CD4-positive, alpha-beta T cell treated with Interleukin-17A for 4 hours (primary cell): ENCODE measurements around the gene MED12L.

Experiments
- DNase-seq: peaks from one replicate; pipeline ENCODE4 v3.0.0-alpha.2; 2020; ENCODE audit warnings: mixed read lengths

Gene MED12L

DNA sequence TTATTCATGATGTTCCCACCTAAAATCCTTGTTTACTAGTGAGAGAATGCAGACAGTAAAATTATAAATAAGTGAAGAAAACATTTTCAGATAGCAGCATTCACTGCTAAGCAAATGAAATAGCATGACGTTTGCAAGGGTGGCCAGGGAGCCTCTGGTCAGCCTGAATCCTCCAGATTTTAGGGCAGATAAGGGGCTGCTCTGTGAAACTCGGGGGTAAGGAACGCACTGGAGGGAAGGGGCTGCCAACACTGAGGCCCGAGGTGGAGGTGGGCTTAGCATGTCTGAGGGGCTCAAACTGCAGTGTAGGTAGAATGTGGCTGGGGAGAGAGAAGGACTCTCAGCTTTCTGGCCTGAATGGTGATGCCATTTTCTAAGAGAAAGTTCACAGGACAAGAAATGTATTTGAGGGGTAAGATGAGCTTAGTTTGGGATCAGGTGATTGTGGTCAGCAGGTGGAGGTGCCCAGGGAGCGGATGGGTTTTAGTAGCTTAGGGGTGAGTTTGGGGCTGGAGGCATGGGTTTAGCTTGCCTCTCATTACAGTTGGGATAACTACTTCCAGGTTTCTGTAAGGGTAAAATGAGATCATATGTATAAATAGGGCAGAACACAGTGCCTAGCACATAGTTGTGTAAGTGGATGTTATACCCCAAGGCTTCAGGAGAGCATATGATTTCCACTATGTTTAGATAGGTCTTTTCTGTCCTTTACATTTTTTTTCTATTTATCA is 97.0 kb downstream of the MED12L start:
- no peak for DNase-seq

DNA sequence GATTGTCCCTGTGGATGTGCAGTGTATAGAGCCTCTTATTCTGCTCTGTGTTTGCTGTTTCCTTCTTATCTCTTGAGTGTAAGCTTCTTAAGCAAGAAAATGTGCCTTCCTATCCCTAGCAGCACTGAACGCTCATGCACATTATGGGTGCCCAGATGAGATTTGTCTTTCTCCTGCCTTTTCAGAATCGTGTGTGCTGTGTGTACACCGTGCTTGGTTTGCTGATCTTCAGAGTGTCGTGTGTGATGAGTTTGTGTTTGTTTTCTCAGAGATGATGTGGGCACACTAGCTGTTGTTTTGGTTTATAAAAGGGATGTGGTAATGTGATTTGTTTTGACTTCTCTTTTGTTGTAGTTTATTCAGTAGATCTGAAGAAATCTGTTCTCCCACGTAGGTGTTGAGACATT is 97.8 kb downstream of the MED12L start:
- no peak for DNase-seq

DNA sequence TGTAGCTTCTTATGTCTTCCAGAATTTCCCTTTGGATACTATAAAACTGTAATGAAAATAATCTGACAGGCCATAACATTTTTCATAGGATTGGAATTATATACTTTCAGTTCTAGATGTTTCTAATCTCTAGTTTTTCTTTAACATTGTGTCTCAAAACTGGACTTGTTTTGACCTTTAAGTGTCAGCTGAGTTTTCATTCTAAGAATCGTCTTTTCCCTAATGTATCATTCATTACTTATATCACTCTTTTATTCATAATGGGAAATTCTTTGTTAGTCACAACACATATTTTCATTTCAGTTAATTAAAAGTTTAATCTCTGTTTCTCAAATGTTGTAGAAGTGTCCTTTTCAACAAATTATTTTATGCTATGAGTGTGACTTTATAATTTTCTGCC is 105.6 kb downstream of the MED12L start:
- no peak for DNase-seq

DNA sequence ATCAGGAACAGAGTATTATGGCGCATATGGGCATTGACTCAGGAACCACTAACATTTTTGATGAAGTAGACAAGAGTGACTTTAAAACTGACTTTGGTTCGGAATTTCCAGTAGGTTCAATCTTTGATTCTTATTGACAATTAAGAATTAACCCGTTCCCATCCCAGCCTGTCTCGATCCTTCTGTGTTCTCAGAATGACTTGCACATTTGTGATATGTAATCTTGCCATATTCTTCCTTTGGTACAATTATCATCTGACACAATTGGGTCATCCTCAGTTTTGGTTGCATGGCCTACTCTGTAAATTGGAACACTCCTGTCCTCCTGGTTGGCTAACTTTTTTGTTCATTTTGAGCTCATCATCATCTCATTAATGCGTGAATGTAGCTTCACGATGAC is 107.1 kb downstream of the MED12L start:
- no peak for DNase-seq

DNA sequence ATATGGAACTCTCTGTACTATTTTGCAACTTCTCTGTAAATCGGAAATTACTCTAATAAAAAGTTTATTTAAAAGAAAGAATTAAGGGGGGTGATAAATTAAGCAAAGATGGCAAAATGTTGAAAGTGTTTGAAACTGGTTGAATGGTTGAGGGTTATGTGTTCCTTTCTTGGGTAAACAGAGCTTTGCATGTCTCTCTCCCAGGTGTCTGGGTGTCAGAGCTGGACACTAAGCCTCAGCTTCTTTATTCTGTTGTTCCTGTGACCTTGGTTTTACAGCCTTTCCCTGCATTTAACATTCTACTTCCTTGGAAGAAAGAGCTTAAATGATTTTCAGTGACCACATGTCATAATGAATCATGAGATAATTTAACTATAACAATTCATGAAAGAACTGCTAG is 110.4 kb downstream of the MED12L start:
- no peak for DNase-seq

DNA sequence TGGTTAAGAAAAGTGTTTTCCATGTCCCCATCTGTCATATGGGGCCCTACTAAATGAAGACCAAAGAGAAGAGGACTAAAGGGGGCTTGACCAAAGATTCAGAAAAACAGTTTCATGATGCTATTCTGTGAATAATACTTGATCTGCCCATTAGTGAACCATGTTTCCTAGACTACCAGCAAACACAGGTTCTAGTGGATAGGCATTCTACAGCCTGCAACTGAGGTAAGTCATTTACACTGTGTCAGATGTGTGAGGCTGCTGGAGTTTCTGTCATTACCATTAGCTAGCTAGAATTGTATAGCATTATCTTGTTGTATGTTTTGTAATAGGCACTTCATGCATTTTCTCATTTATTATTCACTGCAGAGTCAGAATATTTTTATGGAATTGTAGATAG is 111.0 kb downstream of the MED12L start:
- no peak for DNase-seq

DNA sequence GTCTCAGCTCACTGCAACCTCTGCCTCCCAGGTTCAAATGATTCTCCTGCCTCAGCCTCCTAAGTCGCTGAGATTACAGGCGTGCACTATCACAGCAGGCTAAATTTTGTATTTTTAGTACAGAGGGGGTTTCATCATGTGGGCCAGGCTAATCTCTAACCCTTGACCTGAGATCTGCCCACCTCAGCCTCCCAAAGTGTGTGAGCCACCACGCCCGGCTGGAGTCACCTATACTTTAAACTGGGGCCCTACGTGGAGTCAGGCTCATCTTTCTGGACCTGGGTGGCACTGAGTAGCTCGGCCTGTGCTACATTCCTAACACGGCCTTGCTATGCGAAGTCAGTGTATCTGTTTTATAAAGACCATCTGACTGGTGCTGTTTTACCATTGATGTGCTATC is 111.8 kb downstream of the MED12L start:
- no peak for DNase-seq

DNA sequence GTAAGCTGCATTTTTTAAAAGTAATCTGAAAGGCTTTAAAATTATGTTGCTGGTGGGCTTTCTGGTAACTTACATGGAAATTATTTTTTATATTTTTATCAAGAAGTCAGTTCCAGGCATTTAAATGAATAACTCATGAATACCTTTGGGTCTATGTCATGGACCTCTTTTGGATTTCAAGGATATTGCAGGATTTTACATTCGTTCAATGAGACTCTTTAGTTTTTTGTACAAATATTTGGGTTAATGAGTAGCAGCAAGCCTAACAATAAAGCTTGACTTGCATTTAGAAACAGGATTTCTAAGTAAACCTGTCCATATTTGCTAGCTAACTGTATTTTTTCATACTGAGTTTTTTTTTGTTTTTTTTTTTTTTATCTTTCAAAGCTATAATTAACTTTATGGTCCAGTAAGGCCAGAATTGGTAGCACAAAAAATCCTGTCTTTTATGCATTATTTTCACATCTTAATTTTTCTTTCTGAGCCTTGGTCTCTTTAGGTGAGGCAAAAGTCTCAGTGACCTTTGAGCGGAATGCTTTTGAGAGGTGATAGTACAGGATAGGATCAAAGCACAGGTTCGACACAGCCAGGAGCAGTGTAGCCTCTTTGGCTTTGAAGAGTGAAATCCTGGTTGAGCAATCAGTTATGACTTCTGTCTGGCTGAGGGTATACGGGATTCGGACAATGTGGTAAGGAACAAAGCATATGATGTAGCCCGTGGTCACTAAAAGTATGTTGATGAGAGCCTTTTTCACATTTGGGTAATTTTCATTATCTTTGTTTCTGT is 112.7 kb downstream of the MED12L start:
- DNase-seq = no peak

DNA sequence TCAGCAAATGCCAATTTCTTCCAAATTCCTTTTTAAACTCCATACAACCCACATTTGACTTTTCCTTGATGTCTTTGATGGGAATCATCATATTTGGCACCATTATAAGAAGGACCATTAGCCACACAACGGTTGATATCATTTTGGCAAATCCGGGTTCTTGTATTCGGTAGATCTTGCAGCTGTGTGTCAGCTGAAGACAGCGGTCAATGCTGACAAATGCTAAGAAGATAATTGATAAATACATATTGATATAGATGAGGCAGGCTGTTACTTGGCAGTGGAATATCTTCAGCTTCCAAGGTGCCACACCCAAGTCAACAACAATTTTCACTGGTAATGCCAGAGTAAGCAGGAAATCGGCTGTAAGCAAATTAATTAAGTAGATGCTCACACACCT is 113.4 kb downstream of the MED12L start:
- DNase-seq = no peak

DNA sequence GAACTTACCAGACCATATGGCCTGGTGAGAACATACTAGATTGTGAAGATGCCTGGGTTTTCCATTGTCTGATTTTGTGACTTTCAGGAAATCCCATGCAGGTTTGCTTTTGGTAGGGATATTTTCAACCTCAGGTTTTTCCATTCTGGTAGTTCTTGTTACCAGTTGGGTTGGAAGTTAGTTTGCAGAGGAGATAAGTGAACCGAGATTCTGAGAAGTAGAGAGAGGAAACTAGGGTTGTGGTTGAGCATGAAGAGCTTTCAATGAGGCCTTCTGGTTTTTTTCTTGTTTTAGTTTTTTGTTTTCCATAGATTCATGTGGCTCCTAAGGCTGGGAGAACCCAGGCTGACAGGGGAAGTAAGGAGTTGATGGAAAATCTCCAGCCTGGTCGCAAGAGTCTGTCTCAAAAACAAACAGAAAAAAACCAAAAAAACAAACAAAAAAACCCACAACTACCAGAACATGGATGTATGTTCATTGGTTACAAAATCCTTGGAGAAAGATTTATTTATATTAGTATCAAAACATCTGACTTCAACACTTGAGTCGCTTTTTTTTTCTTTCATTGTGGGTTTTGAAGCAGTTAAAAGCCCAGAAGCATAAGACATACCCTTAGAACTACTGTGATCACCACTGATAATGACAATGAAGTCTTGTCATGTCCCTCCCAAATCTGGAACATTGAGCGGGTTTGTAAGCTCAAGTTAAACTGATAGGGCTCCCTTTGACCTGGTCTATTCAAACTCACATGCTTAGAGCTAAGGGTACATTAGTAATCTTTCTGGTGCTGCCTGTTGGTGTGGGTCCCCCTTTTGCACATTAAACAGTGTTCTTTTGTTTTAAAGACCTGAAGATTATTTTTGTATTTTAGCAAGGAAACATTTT is 114.3 kb downstream of the MED12L start:
- DNase-seq = no peak

DNA sequence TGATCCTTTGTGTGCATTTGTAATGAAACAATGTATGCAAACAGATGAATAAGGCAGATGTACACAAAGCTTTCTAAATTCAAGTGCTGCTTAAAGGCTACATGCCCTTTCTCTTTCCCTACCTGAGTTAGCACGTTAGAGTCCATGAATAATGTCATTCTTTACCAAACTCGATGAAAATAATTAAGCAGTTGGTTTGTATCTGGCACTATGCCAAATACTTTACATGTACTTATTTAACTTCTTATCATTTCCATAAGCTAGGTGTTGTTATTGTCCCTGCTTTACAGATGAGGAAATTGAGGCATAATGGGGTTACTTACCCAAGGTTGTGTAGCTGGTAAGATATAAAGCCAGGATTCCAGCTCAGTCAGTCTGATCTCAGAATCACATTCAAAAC is 115.1 kb downstream of the MED12L start:
- no peak for DNase-seq

DNA sequence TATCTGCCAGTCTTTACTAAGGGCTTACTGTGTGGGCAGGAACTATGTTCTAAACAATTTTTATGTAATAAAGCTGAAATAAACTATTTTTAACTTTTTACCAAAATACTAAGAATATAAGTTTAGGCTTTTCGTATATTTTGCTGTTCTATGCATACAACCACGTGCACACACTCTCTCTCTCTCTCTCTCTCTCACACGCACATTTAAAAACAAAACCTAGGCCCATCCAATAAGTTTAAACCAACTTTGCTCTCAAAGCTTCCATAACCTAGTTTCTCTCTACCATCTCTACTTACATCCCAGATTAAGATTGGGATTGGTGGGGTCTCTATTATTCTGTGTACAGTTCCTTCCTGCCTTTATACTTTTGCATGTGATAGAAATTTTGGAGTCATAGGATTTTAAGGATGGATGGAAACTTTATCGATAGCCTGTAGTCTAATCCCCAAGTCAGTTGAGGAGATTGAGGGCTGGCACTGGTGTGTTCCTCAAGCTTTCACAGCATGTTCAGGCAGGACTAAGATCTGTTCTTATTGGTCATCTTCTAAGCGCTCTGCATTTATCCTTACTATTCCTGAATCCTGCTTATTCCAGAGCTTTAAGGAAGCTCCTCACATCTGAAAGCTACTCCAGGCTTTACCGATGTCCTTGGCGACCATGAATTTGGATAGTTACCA is 115.7 kb downstream of the MED12L start:
- no peak for DNase-seq

DNA sequence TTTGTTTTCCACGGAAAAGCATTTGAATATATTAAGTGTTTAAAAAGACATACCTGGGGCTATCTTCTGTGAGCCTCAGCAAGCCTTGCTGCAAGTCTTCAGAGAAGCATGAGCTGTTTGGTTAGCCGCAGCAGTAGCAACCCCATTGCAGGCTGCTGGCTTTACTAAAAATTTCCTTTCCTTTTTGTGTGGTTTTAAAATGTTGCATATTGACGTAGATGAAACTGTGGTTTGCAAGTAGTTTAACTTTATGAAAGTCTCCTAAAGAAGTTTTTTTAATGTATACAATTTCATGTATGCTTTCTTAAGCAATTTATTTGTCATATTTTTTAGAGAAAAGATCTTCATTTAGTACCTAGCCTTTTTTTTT is 117.6 kb downstream of the MED12L start, which contains the start of gene GPR171:
GPR171 (minus strand) TSS at position 166 of the 370 bp plus-strand sequence. CDS start 3,830 bp downstream, outside the sequence.
- DNase-seq = peak; percentile 70

DNA sequence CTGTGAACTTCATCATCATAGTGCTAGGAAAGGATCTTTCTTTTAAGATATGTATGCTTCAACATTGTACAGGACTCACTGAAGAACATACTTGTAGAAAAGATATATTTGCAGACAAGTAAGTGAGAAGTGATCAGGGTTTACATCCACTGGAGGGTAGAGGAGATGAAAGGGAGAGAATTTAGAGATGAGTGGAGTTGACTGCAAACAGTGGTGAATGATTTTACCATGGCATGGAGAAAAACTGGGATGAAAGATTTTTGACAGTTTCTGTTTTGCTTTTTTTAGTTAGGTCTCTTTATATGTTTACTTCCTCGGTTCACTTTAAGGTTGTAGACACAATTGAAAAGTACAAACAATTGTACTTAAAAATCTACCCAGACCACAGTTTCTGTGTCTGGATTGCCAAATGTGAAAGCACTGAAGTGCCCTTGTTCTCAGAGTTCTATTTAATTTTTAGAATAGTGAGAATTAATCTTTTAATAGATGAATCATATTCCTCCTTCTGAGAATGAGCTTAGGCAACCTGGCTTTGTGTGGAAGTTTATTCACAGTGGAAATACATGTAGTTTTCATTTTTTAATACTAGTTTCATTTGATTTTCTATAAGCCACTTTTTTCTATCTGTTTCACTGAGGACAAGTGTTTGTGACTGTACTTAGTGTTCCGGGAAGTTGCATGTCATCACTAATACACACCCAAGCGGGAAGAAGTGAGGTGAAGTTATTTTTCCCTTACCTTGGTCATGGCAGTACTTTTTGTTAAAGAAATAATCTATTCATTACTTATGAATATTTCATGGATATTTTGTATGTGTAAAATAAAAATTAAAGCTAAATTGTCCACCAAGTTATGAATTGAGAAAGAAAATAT is 119.3 kb downstream of the MED12L start:
- no peak for DNase-seq

DNA sequence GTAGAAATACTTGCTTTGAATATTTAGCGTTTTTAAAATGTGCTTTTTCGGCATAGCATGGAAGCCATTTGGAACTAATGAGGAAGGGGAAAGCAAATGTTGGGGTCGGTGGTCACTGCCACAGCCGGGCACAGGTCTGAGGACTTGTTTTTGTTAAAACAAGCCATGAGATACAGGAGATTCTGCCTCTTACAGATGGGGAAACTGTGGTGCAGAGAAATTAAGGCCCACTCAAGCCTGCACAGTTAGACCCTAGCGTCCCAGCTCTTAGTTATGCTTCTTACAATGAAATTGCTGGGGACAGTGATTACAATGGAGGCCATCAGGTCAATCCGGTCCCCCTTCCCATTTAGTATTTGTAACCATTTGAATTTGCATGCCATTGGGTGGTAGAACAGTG is 120.0 kb downstream of the MED12L start:
- no peak for DNase-seq

DNA sequence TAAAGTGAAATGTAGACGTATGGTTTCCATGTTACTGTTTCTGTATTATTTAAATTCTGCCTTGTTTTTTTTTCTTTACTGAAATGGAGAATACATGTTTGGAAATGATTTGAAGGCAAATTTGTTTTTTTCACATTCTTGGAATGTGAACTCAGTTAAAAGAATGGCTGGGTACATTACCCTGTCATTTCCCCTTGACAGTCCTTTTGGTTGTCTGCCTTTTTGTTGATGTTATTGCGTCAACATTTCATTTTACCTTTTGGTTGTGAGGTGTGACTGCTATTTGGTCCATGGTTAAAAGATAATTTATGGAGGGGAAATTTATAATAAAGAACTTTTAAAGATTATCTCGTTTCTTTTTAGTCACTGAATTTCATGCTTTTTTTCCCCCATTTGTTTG is 120.7 kb downstream of the MED12L start:
- DNase-seq = no peak

DNA sequence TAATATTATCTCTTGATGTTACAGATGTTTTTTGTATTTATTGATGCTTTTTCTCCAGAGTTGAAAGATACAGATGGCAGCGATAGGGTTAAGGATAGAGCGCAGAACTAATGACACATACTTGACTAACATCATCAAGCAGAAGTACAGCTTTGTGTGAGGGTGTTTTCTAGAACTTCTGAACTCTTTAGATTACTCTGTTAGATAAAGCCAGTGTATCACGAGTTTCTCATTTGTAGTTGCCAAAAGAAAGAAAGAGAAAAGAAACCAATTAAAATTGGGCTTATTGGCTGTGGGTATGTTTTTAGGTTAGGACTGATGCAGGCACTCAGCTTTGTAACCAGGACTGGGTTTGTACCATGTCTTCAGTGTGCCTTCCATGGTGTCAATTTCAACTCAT is 124.2 kb downstream of the MED12L start:
- no peak for DNase-seq

DNA sequence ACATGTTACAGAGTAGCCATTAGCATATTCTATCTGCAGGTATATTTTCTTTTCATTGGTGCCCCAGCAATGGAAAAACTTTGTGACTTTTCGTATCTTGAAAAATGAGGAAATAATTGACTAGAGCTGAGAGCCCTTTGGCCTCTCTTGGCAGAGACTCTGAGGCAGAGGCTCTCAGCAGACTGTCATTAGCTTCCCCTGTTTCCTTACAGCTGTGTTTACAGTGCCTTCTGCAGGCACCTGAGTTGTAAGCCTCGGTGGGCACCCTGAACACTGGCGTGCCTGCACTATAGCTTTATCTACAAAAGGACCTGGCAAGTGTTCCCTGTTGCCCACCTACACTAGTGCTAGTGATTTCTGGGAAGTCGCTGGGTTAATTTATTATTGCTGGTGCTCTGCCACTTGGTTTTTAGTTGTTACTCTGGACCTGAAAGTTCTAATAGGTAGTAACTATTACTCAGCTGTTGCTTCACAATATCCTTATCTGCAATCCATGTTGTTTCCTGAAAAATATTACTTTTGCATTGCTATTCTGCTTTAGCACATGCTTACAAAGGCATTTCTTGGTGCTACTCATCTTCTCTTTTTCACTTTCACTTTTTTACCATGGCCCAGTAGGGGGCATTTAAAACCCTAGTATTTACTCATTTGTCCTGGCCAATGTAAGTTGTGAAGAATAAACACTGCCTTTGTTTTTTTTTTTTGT is 125.4 kb downstream of the MED12L start:
- DNase-seq = peak; percentile 39

DNA sequence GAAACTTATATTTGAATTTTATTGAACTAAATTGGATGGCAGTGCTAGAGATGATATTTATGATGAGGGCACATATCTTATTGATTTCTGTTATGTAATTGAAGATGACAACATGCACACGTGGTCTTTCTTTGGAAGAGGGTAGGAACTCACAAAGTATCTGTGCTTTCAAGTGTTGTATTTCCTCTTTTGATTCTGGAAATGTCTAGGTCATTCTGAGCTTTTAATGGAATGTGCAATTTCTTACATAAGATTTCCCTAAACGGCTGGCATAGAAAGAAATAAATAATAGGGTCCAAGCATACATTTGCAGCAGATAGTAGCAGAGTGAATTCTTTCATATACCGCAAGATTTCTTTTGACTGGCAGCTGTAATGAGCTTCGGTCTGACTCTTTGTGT is 127.7 kb downstream of the MED12L start:
- no peak for DNase-seq

DNA sequence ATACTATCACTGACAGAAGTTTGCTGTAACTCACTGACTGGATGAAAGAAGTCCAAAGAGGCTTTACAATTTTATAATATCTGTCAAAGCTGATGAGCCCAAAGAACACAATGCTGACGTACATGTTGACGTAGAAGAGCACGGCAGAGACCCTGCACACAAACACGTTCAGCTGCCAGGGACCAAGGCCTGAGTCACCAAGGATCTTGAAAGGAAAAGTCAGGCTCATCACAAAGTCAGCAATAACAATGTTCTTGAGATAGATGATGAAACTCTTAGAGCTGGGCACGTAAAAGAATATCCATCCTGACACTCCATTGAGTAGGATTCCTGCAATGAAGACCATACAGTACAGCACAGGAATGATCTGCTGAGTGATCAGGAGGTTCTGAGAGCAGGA is 128.4 kb downstream of the MED12L start:
- no peak for DNase-seq

DNA sequence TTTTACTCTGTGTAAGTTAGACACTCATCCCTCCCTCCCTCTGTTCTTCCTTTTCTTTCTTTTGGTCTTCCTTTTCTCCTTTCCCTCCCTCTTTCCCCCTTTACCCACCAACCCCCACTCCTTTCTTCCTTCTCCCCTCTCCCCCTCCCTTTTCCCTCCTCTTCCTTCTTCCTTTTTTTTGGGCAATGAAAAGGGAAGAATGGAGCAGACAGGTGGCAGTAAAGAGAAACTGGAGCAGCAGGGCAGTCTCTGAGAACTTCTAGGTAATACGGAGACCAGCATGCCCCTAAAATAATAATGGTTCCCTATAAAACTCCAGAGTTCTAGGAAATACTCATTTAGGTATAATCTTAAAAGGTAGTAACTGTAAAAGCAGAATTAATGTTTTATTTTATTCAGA is 129.0 kb downstream of the MED12L start:
- DNase-seq = no peak
